Endodermal cell (in vitro differentiated cells): ENCODE results near the gene PALLD. TPM values are rescaled to one million over a fixed set of nuclear protein-coding genes. Genes with fewer than 3 reads are reported as not detected.
A peak's percentile ranks its signal among the peaks of the same experiment; 100 is the strongest.

Experiments used
- DNase-seq: peaks from one replicate; pipeline ENCODE4 v3.0.0-alpha.2; 2017
- H3K27ac ChIP-seq: 2 replicates; pipeline ENCODE4 v1.5.1; 2013; ENCODE audit warnings: mild to moderate bottlenecking, low read depth, low read length, moderate library complexity
- H3K27me3 ChIP-seq: 2 replicates; pipeline ENCODE4 v1.6.1; 2013; ENCODE audit warnings: mild to moderate bottlenecking, low read length, moderate library complexity; ENCODE audit not compliant: insufficient read depth, control insufficient read depth, poor library complexity, severe bottlenecking
- H3K36me3 ChIP-seq: 2 replicates; pipeline ENCODE4 v1.7.0; 2013; ENCODE audit warnings: mild to moderate bottlenecking, low read length, moderate library complexity; ENCODE audit not compliant: control insufficient read depth, insufficient read depth
- H3K4me1 ChIP-seq: one replicate; pipeline ENCODE4 v1.7.0; 2013; ENCODE audit warnings: low read length; ENCODE audit not compliant: control insufficient read depth, insufficient read depth
- H3K4me3 ChIP-seq: 2 replicates; pipeline ENCODE4 v1.5.1; 2013; ENCODE audit warnings: mild to moderate bottlenecking, low read length, moderate library complexity
- H3K9ac ChIP-seq: 2 replicates; pipeline ENCODE4 v1.6.1; 2013; ENCODE audit warnings: mild to moderate bottlenecking, low read length, moderate library complexity; ENCODE audit not compliant: poor library complexity, severe bottlenecking; ENCODE audit errors: extremely low read depth
- H3K9me3 ChIP-seq: 2 replicates; pipeline ENCODE4 v1.6.1; 2013; ENCODE audit warnings: mild to moderate bottlenecking, low read length, moderate library complexity; ENCODE audit not compliant: control insufficient read depth
- H3K27ac Mint-ChIP-seq: 2 replicates; pipeline ENCODE4 v1.8.0; 2020; ENCODE audit warnings: mixed read lengths
- H3K27me3 Mint-ChIP-seq: 2 replicates; pipeline ENCODE4 v1.8.0; 2021; ENCODE audit warnings: mild to moderate bottlenecking, mixed read lengths; ENCODE audit not compliant: insufficient read depth
- H3K36me3 Mint-ChIP-seq: 2 replicates; pipeline ENCODE4 v1.8.0; 2020; ENCODE audit warnings: low read depth, mixed read lengths
- H3K4me1 Mint-ChIP-seq: 2 replicates; pipeline ENCODE4 v1.8.0; 2020; ENCODE audit warnings: mixed read lengths
- H3K4me3 Mint-ChIP-seq: 2 replicates; pipeline ENCODE4 v1.8.0; 2020; ENCODE audit warnings: mild to moderate bottlenecking, moderate library complexity, mixed read lengths
- H3K9me3 Mint-ChIP-seq: 2 replicates; pipeline ENCODE4 v1.8.0; 2020; ENCODE audit warnings: mild to moderate bottlenecking, mixed read lengths
- WGBS, 2 experiments: methylation state at CpG; one replicate each; pipeline versions ENCODE4 v1.1.5 to v1.1.7; 2013; ENCODE audit warnings: missing lambda C conversion rate in 2 of 2, mixed read lengths in 1 of 2; ENCODE audit not compliant: insufficient coverage in 1 of 2, insufficient read length in 1 of 2; 5-methylcytosine and 5-hydroxymethylcytosine counted together
- total RNA-seq, 2 donors: library from RNA; stranded (reverse); fragmentation: NEBNext Ultra II Directional in 1 of 2; extraction: Animal tissue kit (Norgen Biotek cat#: 25700) in 1 of 2; gene quantifications; 2 replicates in 1 of 2; 3 replicates in 1 of 2; pipeline ENCODE4 v1.2.1, GENCODE V29; 2021
- TF ChIP-seq, protein P1 (sequence below): fragments of 200-600 bp; sonication (generic); conservative IDR thresholded peaks from 2 replicates; pipeline ENCODE4 v1.5.0; 2021; ENCODE audit warnings: antibody characterized with exemption, mild to moderate bottlenecking

Gene PALLD
- total RNA-seq, 2 donors from 2014 or later = 51.8 to 86.7 TPM

DNA sequence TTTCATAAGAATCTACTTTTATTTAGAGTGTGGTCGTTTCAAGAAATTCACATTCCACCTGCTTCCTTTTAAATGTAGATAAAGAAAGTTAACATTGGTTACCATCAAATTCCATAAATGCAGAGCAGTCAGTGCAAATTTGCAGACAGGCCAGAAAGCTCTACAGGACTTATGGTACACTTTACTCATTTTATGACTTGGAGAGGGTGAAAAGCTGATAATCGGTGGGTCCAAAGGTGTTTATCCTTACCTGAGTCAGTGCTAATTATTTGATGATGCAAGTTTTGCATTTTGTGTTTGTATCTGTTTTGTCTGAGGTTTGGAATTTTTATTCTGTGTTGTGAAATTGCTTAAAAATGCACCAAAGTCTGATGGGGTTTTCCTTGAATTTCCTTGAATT is 193.3 kb downstream of the PALLD start:
- H3K4me1 Mint-ChIP-seq = peaks cover 4% of the 10 kb centered on the region
- H3K27ac ChIP-seq = no peak overlapping the region
- no peaks in the 10 kb centered on the region for H3K9me3 Mint-ChIP-seq

DNA sequence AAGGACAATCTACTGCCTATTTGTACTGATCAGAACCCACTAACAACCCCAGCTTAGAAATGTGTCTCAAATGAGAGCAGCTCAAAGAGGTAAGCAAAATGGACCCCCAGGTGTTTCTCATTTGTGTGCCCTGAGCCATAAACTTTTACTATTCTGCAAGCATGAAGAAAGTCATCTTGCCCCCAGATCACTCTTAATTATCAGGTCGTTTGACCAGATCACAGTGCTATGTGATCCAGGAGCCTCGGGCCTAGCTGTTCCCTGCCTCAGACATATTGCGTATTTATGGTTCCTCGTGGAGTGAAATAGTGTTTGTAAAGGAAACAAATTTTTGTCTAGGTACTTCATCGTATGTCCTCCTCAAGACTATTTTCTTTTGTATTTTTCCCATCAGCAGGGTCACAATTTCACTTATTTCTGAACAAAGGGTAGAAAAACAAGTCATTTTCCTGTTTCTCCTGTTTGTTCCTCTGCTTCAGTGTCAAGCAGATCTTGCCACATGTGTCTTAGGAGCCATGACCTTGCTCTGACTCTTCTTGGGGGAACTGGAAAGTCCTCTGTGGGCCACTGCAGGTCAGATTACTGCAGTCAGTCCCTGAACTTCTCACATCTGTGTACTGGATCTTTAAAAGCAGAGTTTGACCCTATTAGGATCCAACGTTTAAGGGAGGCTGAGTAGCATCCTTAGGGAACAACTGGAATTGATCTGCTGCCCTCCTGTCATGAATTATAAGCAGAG is 194.9 kb downstream of the PALLD start:
- Mint-ChIP-seq H3K9me3 (no peaks in the 10 kb centered on the region), H3K4me1 (peaks cover 4% of the 10 kb centered on the region)

More for the DNA sequence above, 193.3 kb downstream of the PALLD start:
- Histone ChIP-seq H3K36me3 (no peaks in the 10 kb centered on the region), H3K9ac (no peak overlapping the region), H3K4me1 (no peaks in the 10 kb centered on the region), H3K4me3 (no peak overlapping the region), H3K27me3 (no peaks in the 10 kb centered on the region), H3K9me3 (no peaks in the 10 kb centered on the region)
- DNase-seq = no peak
- 88 to 100% methylated on average over 1 to 2 of the region's 2 CpGs for WGBS, 2 experiments
- no peak overlapping the region for H3K4me3 Mint-ChIP-seq
- no peaks in the 10 kb centered on the region for H3K27me3 Mint-ChIP-seq
- H3K36me3 Mint-ChIP-seq = no peaks in the 10 kb centered on the region
- TF ChIP-seq, protein P1, sequence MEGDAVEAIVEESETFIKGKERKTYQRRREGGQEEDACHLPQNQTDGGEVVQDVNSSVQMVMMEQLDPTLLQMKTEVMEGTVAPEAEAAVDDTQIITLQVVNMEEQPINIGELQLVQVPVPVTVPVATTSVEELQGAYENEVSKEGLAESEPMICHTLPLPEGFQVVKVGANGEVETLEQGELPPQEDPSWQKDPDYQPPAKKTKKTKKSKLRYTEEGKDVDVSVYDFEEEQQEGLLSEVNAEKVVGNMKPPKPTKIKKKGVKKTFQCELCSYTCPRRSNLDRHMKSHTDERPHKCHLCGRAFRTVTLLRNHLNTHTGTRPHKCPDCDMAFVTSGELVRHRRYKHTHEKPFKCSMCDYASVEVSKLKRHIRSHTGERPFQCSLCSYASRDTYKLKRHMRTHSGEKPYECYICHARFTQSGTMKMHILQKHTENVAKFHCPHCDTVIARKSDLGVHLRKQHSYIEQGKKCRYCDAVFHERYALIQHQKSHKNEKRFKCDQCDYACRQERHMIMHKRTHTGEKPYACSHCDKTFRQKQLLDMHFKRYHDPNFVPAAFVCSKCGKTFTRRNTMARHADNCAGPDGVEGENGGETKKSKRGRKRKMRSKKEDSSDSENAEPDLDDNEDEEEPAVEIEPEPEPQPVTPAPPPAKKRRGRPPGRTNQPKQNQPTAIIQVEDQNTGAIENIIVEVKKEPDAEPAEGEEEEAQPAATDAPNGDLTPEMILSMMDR = no peak
- no peak overlapping the region for H3K27ac Mint-ChIP-seq

GRCh38 chr4:168693750-168694490 is 197.1 kb downstream of the PALLD start:
- WGBS, 2 experiments = 80 to 87% methylated on average over 4 to 8 of the region's 8 CpGs
- TF ChIP-seq, protein P1 = no peak
- H3K36me3 Mint-ChIP-seq = no peaks in the 10 kb centered on the region
- Histone ChIP-seq H3K4me1 (no peaks in the 10 kb centered on the region), H3K4me3 (no peak overlapping the region), H3K9me3 (no peaks in the 10 kb centered on the region), H3K36me3 (no peaks in the 10 kb centered on the region), H3K27me3 (no peaks in the 10 kb centered on the region), H3K27ac (peak overlapping the region; percentile 64), H3K9ac (no peak overlapping the region)
- peaks cover 4% of the 10 kb centered on the region for H3K4me1 Mint-ChIP-seq
- no peak for DNase-seq
- no peak overlapping the region for H3K27ac Mint-ChIP-seq
- no peaks in the 10 kb centered on the region for H3K9me3 Mint-ChIP-seq
- H3K27me3 Mint-ChIP-seq = no peaks in the 10 kb centered on the region
- H3K4me3 Mint-ChIP-seq = no peak overlapping the region

More for the DNA sequence above, 194.9 kb downstream of the PALLD start:
- Histone ChIP-seq H3K27ac (no peak overlapping the region), H3K4me1 (no peaks in the 10 kb centered on the region), H3K4me3 (no peak overlapping the region), H3K36me3 (no peaks in the 10 kb centered on the region), H3K9ac (no peak overlapping the region), H3K9me3 (no peaks in the 10 kb centered on the region), H3K27me3 (no peaks in the 10 kb centered on the region)
- Mint-ChIP-seq H3K27me3 (no peaks in the 10 kb centered on the region), H3K36me3 (no peaks in the 10 kb centered on the region), H3K27ac (no peak overlapping the region), H3K4me3 (no peak overlapping the region)
- TF ChIP-seq, protein P1 = no peak
- no peak for DNase-seq
- 90 to 92% methylated on average over 4 to 6 of the region's 6 CpGs for WGBS, 2 experiments
